IPS-18a (cell line): ENCODE measurements around the gene HBE1.
"Not testable (repeated sequence)": the region's sequence is repeated elsewhere in the genome, so short reads cannot be mapped to it uniquely, and the experiment has no call there.

Experiments
- H3K27ac ChIP-seq: one replicate; pipeline ENCODE4 v1.5.1; 2013; ENCODE audit warnings: low read length
- H3K27me3 ChIP-seq: one replicate; pipeline ENCODE4 v1.6.1; 2013; ENCODE audit warnings: mild to moderate bottlenecking, low read length; ENCODE audit not compliant: control insufficient read depth, insufficient read depth
- H3K36me3 ChIP-seq: one replicate; pipeline ENCODE4 v1.6.1; 2013; ENCODE audit warnings: low read depth, low read length; ENCODE audit not compliant: control insufficient read depth
- H3K4me1 ChIP-seq: one replicate; pipeline ENCODE4 v1.6.1; 2013; ENCODE audit warnings: low read depth, low read length; ENCODE audit not compliant: control insufficient read depth
- H3K4me3 ChIP-seq: one replicate; pipeline ENCODE4 v1.5.1; 2013; ENCODE audit warnings: low read length
- H3K9ac ChIP-seq: one replicate; pipeline ENCODE4 v1.6.1; 2013; ENCODE audit warnings: mild to moderate bottlenecking, low read length, moderate library complexity
- H3K9me3 ChIP-seq: one replicate; pipeline ENCODE4 v1.6.1; 2013; ENCODE audit warnings: low read depth, low read length; ENCODE audit not compliant: control insufficient read depth

Gene HBE1

GRCh38 chr11:5269715-5270147 lies at the start of gene HBE1:
Gene HBE1, minus strand, starts transcription at chr11:5269945. Its CDS starts 55 bp downstream, at chr11:5269890.
- H3K27ac ChIP-seq = no peak within 1 kb of the TSS
- no peaks in the 10 kb centered on the region for H3K27me3 ChIP-seq
- no peak within 1 kb of the TSS for H3K9ac ChIP-seq
- peaks cover 4% of the 10 kb centered on the region for H3K4me1 ChIP-seq
- no peak within 1 kb of the TSS for H3K4me3 ChIP-seq
- H3K9me3 ChIP-seq = no peaks in the 10 kb centered on the region
- H3K36me3 ChIP-seq = no peaks in the 10 kb centered on the region

GRCh38 chr11:5317292-5317691 lies 47.5 kb upstream of the HBE1 start:
- Histone ChIP-seq H3K9me3 (no peaks in the 10 kb centered on the region), H3K4me1 (no peaks in the 10 kb centered on the region), H3K27ac (no peak overlapping the region), H3K4me3 (no peak overlapping the region), H3K27me3 (no peaks in the 10 kb centered on the region), H3K36me3 (no peaks in the 10 kb centered on the region), H3K9ac (no peak overlapping the region)

GRCh38 chr11:5313326-5314023 lies 43.7 kb upstream of the HBE1 start:
- H3K9ac ChIP-seq, H3K4me1 ChIP-seq, H3K27ac ChIP-seq, H3K4me3 ChIP-seq, H3K27me3 ChIP-seq, H3K9me3 ChIP-seq, H3K36me3 ChIP-seq: not testable (repeated sequence)

GRCh38 chr11:5310423-5310822 lies 40.7 kb upstream of the HBE1 start:
- Histone ChIP-seq H3K4me3 (no peak overlapping the region), H3K9ac (no peak overlapping the region), H3K9me3 (no peaks in the 10 kb centered on the region), H3K27ac (no peak overlapping the region), H3K36me3 (no peaks in the 10 kb centered on the region), H3K27me3 (no peaks in the 10 kb centered on the region), H3K4me1 (no peaks in the 10 kb centered on the region)

GRCh38 chr11:5307256-5308019 lies 37.7 kb upstream of the HBE1 start:
- H3K9me3 ChIP-seq = no peaks in the 10 kb centered on the region
- H3K36me3 ChIP-seq = no peaks in the 10 kb centered on the region
- H3K4me1 ChIP-seq = no peaks in the 10 kb centered on the region
- no peak overlapping the region for H3K9ac ChIP-seq
- H3K27me3 ChIP-seq = no peaks in the 10 kb centered on the region
- H3K27ac ChIP-seq = no peak overlapping the region
- no peak overlapping the region for H3K4me3 ChIP-seq

GRCh38 chr11:5304046-5304445 lies 34.3 kb upstream of the HBE1 start:
- Histone ChIP-seq H3K4me1 (no peaks in the 10 kb centered on the region), H3K36me3 (no peaks in the 10 kb centered on the region), H3K9me3 (no peaks in the 10 kb centered on the region), H3K9ac (no peak overlapping the region), H3K27ac (no peak overlapping the region), H3K27me3 (no peaks in the 10 kb centered on the region), H3K4me3 (no peak overlapping the region)

GRCh38 chr11:5303626-5304025 lies 33.9 kb upstream of the HBE1 start:
- Histone ChIP-seq H3K27me3 (no peaks in the 10 kb centered on the region), H3K9ac (no peak overlapping the region), H3K36me3 (no peaks in the 10 kb centered on the region), H3K27ac (no peak overlapping the region), H3K4me1 (no peaks in the 10 kb centered on the region), H3K4me3 (no peak overlapping the region), H3K9me3 (no peaks in the 10 kb centered on the region)

- Histone ChIP-seq H3K9ac (no peak within 1 kb of the TSS), H3K9me3 (no peaks in the 10 kb centered on the region), H3K27me3 (no peaks in the 10 kb centered on the region), H3K36me3 (no peaks in the 10 kb centered on the region), H3K27ac (no peak within 1 kb of the TSS), H3K4me3 (no peak within 1 kb of the TSS), H3K4me1 (no peaks in the 10 kb centered on the region)
Observed at GRCh38 chr11:5301846-5302245, 32.1 kb upstream of the HBE1 start, which contains the start of gene OR51B4. Gene OR51B4, minus strand, starts transcription at chr11:5301946. Its CDS starts 0 bp downstream, at chr11:5301946.

GRCh38 chr11:5300251-5300650 lies 30.5 kb upstream of the HBE1 start:
- Histone ChIP-seq H3K27me3 (no peaks in the 10 kb centered on the region), H3K9ac (no peak overlapping the region), H3K36me3 (no peaks in the 10 kb centered on the region), H3K27ac (no peak overlapping the region), H3K9me3 (no peaks in the 10 kb centered on the region), H3K4me1 (no peaks in the 10 kb centered on the region), H3K4me3 (no peak overlapping the region)

- no peaks in the 10 kb centered on the region for H3K27me3 ChIP-seq
- no peak overlapping the region for H3K4me3 ChIP-seq
- H3K27ac ChIP-seq = no peak overlapping the region
- no peak overlapping the region for H3K9ac ChIP-seq
- no peaks in the 10 kb centered on the region for H3K4me1 ChIP-seq
- H3K9me3 ChIP-seq = no peaks in the 10 kb centered on the region
- H3K36me3 ChIP-seq = no peaks in the 10 kb centered on the region
Observed at GRCh38 chr11:5298451-5298850, 28.7 kb upstream of the HBE1 start.

- Histone ChIP-seq H3K4me1 (no peaks in the 10 kb centered on the region), H3K27ac (no peak overlapping the region), H3K4me3 (no peak overlapping the region), H3K36me3 (no peaks in the 10 kb centered on the region), H3K27me3 (no peaks in the 10 kb centered on the region), H3K9me3 (no peaks in the 10 kb centered on the region), H3K9ac (no peak overlapping the region)
Observed at GRCh38 chr11:5297721-5298323, 28.1 kb upstream of the HBE1 start.
